NT2/D1 (cell line): ENCODE data around the gene MFGE8.

ENCODE experiments used
- SUZ12 ChIP-seq: IDR thresholded peaks from 2 replicates; pipeline ENCODE4 v1.6.1; 2011; ENCODE audit not compliant: insufficient read length, insufficient read depth; ENCODE audit errors: extremely low read depth
- YY1 ChIP-seq: IDR thresholded peaks from 2 replicates; pipeline ENCODE4 v1.6.1; 2011; ENCODE audit not compliant: insufficient read length, insufficient read depth
- ZNF274 ChIP-seq: IDR thresholded peaks from 2 replicates; pipeline ENCODE4 v1.6.1; 2011; ENCODE audit warnings: mild to moderate bottlenecking, low read depth, low read length

DNA sequence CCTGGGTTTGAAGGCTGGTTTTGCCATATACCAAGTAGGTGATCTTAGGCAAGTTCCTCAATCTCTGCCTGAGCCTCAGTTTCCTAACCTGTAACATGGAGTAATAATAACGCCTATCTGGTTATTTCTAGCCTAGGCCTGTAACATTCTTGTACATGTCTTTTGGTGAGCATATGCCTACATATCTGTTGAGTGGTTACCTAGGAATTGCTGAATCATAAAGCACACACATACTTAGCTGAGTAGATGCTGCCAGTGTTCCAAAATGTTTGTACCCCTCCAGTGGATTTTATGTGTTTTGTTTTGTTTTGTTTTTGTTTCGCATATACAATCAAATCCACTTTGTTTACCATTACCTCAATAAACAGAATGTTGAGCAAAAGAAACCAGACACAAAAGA is 17.4 kb upstream of the MFGE8 start:
- no peak for TF ChIP-seq YY1
- TF ChIP-seq ZNF274, result no peak
- TF ChIP-seq SUZ12, result no peak
